HepG2 (cell line): ENCODE data around the gene CDKN1A. TPM values are rescaled to one million over a fixed set of nuclear protein-coding genes. Genes with fewer than 3 reads are reported as not detected.

ENCODE experiments used
- BRD4 ChIP-seq: sonication (generic); formaldehyde crosslinking; IDR thresholded peaks from 2 replicates; pipeline ENCODE4 v1.4.0; 2020; ENCODE audit warnings: missing genetic modification reagents
- KLF12 ChIP-seq: sonication (generic); formaldehyde crosslinking; IDR thresholded peaks from 2 replicates; pipeline ENCODE4 v1.4.0; 2020; ENCODE audit warnings: missing genetic modification reagents, borderline replicate concordance
- MAFK ChIP-seq, 2 experiments: IDR thresholded peaks in 1 of 2; conservative IDR thresholded peaks in 1 of 2; 2 replicates each; pipeline ENCODE4 v1.6.1; 2011; ENCODE audit warnings: improper control_type of control experiment in 2 of 2, low read length in 2 of 2
- MZF1 ChIP-seq: sonication (generic); formaldehyde crosslinking; IDR thresholded peaks from 2 replicates; pipeline ENCODE4 v1.8.1; 2023; ENCODE audit warnings: mild to moderate bottlenecking, missing genetic modification reagents, borderline replicate concordance
- NFE2L1 ChIP-seq: sonication (generic); formaldehyde crosslinking; IDR thresholded peaks from 2 replicates; pipeline ENCODE4 v1.4.0; 2020; ENCODE audit warnings: missing genetic modification reagents, mild to moderate bottlenecking, borderline replicate concordance
- NR2F6 ChIP-seq, 2 experiments: IDR thresholded peaks; 2 replicates each; pipeline ENCODE4 v1.6.1; 2016; ENCODE audit warnings: antibody characterized with exemption in 1 of 2, mild to moderate bottlenecking in 1 of 2
- PHF21A ChIP-seq: sonication (generic); formaldehyde crosslinking; IDR thresholded peaks from 2 replicates; pipeline ENCODE4 v1.5.0; 2020; ENCODE audit warnings: mild to moderate bottlenecking, missing genetic modification reagents
- TEAD3 ChIP-seq: optimal IDR thresholded peaks from 2 replicates; pipeline ENCODE3; 2016; ENCODE audit warnings: borderline replicate concordance
- ZNF3 ChIP-seq: IDR thresholded peaks from 2 replicates; pipeline ENCODE4 v1.7.0; 2017; ENCODE audit warnings: inconsistent platforms
- ZNF496 ChIP-seq: sonication (generic); formaldehyde crosslinking; IDR thresholded peaks from 2 replicates; pipeline ENCODE4 v1.8.1; 2023; ENCODE audit warnings: mild to moderate bottlenecking, moderate library complexity, missing genetic modification reagents; ENCODE audit not compliant: insufficient replicate concordance
- ZNF773 ChIP-seq: sonication (generic); formaldehyde crosslinking; IDR thresholded peaks from 2 replicates; pipeline ENCODE4 v1.4.0; 2020; ENCODE audit warnings: missing genetic modification reagents, borderline replicate concordance
- ZNF775 ChIP-seq: sonication (generic); formaldehyde crosslinking; IDR thresholded peaks from 2 replicates; pipeline ENCODE4 v1.4.0; 2020; ENCODE audit warnings: missing genetic modification reagents, mild to moderate bottlenecking, moderate library complexity, borderline replicate concordance
- ZNF83 ChIP-seq: sonication (generic); formaldehyde crosslinking; IDR thresholded peaks from 2 replicates; pipeline ENCODE4 v1.4.0; 2020; ENCODE audit warnings: missing genetic modification reagents, mild to moderate bottlenecking, borderline replicate concordance
- ZNF883 ChIP-seq: sonication (generic); formaldehyde crosslinking; IDR thresholded peaks from 2 replicates; pipeline ENCODE4 v1.5.1; 2020; ENCODE audit warnings: mild to moderate bottlenecking, missing genetic modification reagents; ENCODE audit errors: not compliant biosample characterization
- polyA plus RNA-seq, 8 experiments: library from polyadenylated mRNA; depleted of rRNA in 3 of 8; stranded (reverse) in 7 of 8; unstranded in 1 of 8; fragments of >200 nt; fragmentation: Illumina TruSeq in 4 of 8; extraction: Trizol in 4 of 8; gene quantifications; 2 replicates each; pipeline versions ENCODE4 v1.2.1 to v1.2.3, GENCODE V29; 2011 to 2016; ENCODE audit warnings: low read depth in 4 of 8, missing spikeins in 1 of 8, mixed read lengths in 1 of 8; ENCODE audit not compliant: insufficient read depth in 1 of 8
- total RNA-seq, 5 experiments: library from RNA; depleted of rRNA; stranded (reverse); fragments of >200 nt; fragmentation: Illumina TruSeq; extraction: Trizol; gene quantifications; 2 replicates each; pipeline ENCODE4 v1.2.3, GENCODE V29; 2016; ENCODE audit warnings: low read depth in 1 of 5
- TF ChIP-seq, protein P1 (sequence below): sonication (generic); formaldehyde crosslinking; IDR thresholded peaks from 2 replicates; pipeline ENCODE4 v1.4.0; 2020; ENCODE audit warnings: missing genetic modification reagents, mild to moderate bottlenecking, borderline replicate concordance
- TF ChIP-seq, protein P2 (sequence below): sonication (generic); formaldehyde crosslinking; IDR thresholded peaks from 2 replicates; pipeline ENCODE4 v1.8.1; 2023; ENCODE audit warnings: missing genetic modification reagents, mild to moderate bottlenecking, borderline replicate concordance
- TF ChIP-seq, protein P3 (sequence below): IDR thresholded peaks from 2 replicates; pipeline ENCODE4 v1.6.1; 2016; ENCODE audit warnings: control low read depth
- TF ChIP-seq, protein P4 (sequence below): sonication (generic); formaldehyde crosslinking; IDR thresholded peaks from 2 replicates; pipeline ENCODE4 v1.5.1; 2020; ENCODE audit warnings: mild to moderate bottlenecking, missing genetic modification reagents, moderate library complexity

The CDKN1A gene
- total and polyA plus RNA-seq, 2 of the 13 experiments (the other 11 are each of a cell fraction or from before 2014, with no cell fraction given) = 60.7 to 92.1 TPM

DNA sequence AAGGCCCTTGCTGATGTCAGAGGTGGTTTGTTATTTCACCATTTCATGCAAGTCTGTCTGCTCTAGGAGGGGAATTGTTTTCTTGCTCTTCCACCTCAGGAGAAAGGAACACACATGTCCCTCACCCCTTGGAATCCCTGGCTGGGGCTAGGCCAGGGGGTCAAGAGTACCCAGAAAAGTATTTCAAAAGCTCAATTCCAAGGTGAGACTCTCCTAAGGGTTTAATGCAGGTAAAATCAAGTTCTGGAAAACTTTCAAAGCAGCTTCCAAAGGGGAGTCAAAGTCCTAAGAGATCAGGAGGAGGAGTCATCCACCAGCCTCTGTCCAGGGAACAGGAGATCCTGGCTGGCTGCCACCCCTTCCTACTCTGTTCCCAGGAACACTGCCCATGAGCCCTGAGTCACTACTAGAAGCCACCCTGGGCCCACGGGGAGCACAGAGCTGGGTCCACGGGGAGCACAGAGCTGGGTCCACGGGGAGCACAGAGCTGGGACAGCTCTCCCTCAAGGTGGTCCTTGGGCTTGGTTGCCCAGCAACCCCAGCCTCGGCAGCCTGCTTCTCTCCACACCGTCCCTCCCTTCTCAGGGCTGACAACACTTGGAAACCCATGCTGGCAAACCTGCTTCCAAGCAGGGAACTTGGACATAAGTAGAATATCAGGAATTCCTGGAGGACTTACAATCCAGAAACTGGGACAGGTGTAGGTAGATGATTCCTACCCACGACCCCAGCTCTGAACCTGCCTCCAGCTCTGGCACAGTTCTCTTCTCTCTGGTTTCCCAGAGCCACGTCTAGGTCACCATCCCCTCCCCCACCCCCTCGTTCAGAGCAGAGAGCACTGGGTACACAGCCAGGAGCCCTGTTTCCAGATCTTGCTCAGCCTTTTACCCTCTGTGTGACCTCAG is 35.3 kb upstream of the CDKN1A start (continued):
- no peak for TF ChIP-seq MAFK (conservative IDR thresholded peaks at IDR 0.05 in 1 of 2, IDR thresholded peaks at IDR 0.05 in 1 of 2; ENCODE audit: low read length in 2 of 2)
- no peak for TF ChIP-seq ZNF775 (CRISPR knock-in tag)
- no peak for TF ChIP-seq ZNF83
- no peak for TF ChIP-seq TEAD3
- TF ChIP-seq, protein P1, sequence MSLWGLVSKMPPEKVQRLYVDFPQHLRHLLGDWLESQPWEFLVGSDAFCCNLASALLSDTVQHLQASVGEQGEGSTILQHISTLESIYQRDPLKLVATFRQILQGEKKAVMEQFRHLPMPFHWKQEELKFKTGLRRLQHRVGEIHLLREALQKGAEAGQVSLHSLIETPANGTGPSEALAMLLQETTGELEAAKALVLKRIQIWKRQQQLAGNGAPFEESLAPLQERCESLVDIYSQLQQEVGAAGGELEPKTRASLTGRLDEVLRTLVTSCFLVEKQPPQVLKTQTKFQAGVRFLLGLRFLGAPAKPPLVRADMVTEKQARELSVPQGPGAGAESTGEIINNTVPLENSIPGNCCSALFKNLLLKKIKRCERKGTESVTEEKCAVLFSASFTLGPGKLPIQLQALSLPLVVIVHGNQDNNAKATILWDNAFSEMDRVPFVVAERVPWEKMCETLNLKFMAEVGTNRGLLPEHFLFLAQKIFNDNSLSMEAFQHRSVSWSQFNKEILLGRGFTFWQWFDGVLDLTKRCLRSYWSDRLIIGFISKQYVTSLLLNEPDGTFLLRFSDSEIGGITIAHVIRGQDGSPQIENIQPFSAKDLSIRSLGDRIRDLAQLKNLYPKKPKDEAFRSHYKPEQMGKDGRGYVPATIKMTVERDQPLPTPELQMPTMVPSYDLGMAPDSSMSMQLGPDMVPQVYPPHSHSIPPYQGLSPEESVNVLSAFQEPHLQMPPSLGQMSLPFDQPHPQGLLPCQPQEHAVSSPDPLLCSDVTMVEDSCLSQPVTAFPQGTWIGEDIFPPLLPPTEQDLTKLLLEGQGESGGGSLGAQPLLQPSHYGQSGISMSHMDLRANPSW (CRISPR knock-in tag) = 0 out of 2 replicates have a peak, but pooled peaks have one; percentile 48
- TF ChIP-seq ZNF773 (CRISPR knock-in tag) = no peak
- no peak for TF ChIP-seq BRD4 (CRISPR knock-in tag)
- no peak for TF ChIP-seq ZNF883 (CRISPR knock-in tag)
- no peak for TF ChIP-seq KLF12 (CRISPR knock-in tag)
- no peak for TF ChIP-seq NFE2L1 (CRISPR knock-in tag)
- TF ChIP-seq, protein P2, sequence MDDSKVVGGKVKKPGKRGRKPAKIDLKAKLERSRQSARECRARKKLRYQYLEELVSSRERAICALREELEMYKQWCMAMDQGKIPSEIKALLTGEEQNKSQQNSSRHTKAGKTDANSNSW (CRISPR knock-in tag) = no peak
- TF ChIP-seq NR2F6 (IDR thresholded peaks at IDR 0.05) = no peak
- peak; percentile 62; the same call in 1 of the 2 replicates for TF ChIP-seq NR2F6 (CRISPR knock-in tag; IDR thresholded peaks at IDR 0.05)
- TF ChIP-seq, protein P3, sequence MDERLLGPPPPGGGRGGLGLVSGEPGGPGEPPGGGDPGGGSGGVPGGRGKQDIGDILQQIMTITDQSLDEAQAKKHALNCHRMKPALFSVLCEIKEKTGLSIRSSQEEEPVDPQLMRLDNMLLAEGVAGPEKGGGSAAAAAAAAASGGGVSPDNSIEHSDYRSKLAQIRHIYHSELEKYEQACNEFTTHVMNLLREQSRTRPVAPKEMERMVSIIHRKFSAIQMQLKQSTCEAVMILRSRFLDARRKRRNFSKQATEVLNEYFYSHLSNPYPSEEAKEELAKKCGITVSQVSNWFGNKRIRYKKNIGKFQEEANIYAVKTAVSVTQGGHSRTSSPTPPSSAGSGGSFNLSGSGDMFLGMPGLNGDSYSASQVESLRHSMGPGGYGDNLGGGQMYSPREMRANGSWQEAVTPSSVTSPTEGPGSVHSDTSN (CRISPR knock-in tag) = no peak
- TF ChIP-seq, protein P4, sequence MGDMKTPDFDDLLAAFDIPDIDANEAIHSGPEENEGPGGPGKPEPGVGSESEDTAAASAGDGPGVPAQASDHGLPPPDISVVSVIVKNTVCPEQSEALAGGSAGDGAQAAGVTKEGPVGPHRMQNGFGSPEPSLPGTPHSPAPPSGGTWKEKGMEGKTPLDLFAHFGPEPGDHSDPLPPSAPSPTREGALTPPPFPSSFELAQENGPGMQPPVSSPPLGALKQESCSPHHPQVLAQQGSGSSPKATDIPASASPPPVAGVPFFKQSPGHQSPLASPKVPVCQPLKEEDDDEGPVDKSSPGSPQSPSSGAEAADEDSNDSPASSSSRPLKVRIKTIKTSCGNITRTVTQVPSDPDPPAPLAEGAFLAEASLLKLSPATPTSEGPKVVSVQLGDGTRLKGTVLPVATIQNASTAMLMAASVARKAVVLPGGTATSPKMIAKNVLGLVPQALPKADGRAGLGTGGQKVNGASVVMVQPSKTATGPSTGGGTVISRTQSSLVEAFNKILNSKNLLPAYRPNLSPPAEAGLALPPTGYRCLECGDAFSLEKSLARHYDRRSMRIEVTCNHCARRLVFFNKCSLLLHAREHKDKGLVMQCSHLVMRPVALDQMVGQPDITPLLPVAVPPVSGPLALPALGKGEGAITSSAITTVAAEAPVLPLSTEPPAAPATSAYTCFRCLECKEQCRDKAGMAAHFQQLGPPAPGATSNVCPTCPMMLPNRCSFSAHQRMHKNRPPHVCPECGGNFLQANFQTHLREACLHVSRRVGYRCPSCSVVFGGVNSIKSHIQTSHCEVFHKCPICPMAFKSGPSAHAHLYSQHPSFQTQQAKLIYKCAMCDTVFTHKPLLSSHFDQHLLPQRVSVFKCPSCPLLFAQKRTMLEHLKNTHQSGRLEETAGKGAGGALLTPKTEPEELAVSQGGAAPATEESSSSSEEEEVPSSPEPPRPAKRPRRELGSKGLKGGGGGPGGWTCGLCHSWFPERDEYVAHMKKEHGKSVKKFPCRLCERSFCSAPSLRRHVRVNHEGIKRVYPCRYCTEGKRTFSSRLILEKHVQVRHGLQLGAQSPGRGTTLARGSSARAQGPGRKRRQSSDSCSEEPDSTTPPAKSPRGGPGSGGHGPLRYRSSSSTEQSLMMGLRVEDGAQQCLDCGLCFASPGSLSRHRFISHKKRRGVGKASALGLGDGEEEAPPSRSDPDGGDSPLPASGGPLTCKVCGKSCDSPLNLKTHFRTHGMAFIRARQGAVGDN = peak; percentile 76
- no peak for TF ChIP-seq MZF1 (CRISPR knock-in tag)
- TF ChIP-seq ZNF496 (CRISPR knock-in tag) = no peak
- TF ChIP-seq ZNF3 = no peak
- TF ChIP-seq PHF21A (CRISPR knock-in tag) = peak; percentile 69; the same call in 1 of the 2 replicates
